ENCODE results near the gene GNAI1.

DNA sequence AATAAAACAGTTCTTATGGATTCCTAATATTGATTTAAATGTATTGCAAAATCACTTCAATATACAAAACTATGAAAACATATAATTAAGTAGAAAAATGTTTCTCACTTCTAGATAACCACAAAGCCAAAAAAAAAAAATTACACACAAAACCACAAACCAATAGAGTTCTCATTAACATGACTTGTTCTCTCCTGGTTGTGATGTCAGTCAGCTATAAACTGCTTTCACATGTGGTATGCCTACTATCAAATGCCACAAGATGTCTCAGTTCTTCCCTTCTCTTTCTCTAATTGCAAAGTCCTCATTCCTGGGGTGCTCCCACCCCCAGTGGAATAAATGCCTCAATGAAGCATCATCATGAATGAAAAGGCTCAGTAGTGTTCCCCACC, 16.6 kb downstream of the GNAI1 start:
- TF ChIP-seq, protein P1, sequence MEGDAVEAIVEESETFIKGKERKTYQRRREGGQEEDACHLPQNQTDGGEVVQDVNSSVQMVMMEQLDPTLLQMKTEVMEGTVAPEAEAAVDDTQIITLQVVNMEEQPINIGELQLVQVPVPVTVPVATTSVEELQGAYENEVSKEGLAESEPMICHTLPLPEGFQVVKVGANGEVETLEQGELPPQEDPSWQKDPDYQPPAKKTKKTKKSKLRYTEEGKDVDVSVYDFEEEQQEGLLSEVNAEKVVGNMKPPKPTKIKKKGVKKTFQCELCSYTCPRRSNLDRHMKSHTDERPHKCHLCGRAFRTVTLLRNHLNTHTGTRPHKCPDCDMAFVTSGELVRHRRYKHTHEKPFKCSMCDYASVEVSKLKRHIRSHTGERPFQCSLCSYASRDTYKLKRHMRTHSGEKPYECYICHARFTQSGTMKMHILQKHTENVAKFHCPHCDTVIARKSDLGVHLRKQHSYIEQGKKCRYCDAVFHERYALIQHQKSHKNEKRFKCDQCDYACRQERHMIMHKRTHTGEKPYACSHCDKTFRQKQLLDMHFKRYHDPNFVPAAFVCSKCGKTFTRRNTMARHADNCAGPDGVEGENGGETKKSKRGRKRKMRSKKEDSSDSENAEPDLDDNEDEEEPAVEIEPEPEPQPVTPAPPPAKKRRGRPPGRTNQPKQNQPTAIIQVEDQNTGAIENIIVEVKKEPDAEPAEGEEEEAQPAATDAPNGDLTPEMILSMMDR (IDR thresholded peaks at IDR 0.05; ENCODE audit: low read depth, low read length, missing input control), result no peak
- TF ChIP-seq, protein P2, sequence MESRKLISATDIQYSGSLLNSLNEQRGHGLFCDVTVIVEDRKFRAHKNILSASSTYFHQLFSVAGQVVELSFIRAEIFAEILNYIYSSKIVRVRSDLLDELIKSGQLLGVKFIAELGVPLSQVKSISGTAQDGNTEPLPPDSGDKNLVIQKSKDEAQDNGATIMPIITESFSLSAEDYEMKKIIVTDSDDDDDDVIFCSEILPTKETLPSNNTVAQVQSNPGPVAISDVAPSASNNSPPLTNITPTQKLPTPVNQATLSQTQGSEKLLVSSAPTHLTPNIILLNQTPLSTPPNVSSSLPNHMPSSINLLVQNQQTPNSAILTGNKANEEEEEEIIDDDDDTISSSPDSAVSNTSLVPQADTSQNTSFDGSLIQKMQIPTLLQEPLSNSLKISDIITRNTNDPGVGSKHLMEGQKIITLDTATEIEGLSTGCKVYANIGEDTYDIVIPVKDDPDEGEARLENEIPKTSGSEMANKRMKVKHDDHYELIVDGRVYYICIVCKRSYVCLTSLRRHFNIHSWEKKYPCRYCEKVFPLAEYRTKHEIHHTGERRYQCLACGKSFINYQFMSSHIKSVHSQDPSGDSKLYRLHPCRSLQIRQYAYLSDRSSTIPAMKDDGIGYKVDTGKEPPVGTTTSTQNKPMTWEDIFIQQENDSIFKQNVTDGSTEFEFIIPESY (IDR thresholded peaks at IDR 0.05), result no peak
- TF ChIP-seq RAD21 (IDR thresholded peaks at IDR 0.05), result no peak
- no peak for TF ChIP-seq YY1 (IDR thresholded peaks at IDR 0.05)
- no peak for TF ChIP-seq TAF1 (conservative IDR thresholded peaks at IDR 0.05)
- TF ChIP-seq GABPA (IDR thresholded peaks at IDR 0.05 in 1 of 2, conservative IDR thresholded peaks at IDR 0.05 in 1 of 2), result no peak
